ENCODE measurements around the gene IQCM. TPM values are rescaled to one million over a fixed set of nuclear protein-coding genes. Genes with fewer than 3 reads are reported as not detected.

Gene IQCM
- total RNA-seq, 1 donor from 2014 or later: not detected

GRCh38 chr4:149684516-149684915 is 131.1 kb downstream of the IQCM start:
- H3K4me1 ChIP-seq: no peaks in the 10 kb centered on the region
- no peaks in the 10 kb centered on the region for H3K36me3 ChIP-seq
- H3K27ac ChIP-seq: no peak overlapping the region
- H3K4me3 ChIP-seq: no peak overlapping the region
- intact Hi-C loops (cut with DNase I): no loop called here
- no peaks in the 10 kb centered on the region for H3K27me3 ChIP-seq
- H3K9me3 ChIP-seq: no peaks in the 10 kb centered on the region
- DNase-seq (no peak), ATAC-seq (no peak)
- no peak for TF ChIP-seq CTCF (IDR thresholded peaks at IDR 0.05)

DNA sequence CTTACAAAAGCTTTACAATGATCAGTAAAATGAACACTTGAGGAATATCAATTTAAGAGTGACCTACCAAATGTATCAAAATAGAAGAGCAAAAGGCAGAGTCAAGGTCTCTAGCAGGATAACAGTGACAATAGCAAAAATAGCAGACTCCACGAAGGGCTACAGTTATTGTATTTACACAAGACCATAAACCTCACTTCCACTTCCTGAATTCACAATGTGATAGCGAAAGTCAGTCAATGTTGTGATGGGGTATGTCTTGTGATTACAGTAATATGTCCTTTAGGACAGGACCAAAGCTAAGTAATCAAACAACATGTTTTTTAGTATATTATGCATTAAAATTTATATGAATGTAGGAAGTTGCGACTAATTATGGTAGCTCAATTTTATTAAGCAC is 139.6 kb downstream of the IQCM start:
- intact Hi-C loops (cut with DNase I): no loop called here
- no peak overlapping the region for H3K27ac ChIP-seq
- ATAC-seq: no peak

DNA sequence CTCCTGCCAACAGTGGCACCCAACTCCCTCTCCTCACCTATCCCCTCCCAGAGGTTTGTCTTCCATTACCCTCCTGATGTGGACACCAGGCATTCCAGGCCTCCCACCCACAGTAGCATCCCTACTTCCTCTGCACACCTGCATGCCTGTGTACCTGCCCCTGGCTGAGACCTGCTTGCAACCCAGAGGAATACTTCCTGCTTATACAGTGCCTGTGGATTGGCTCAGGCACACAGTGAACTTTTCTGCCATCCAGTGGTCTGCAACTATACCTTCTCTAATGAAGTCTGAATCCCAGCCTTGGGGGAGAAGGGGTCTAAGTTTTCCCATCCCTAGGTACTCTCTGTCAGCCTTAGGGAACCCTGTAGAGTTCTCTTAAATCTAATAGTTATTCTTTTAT is 169.9 kb downstream of the IQCM start:
- Histone ChIP-seq H3K27ac (no peak overlapping the region), H3K4me1 (no peaks in the 10 kb centered on the region), H3K36me3 (no peaks in the 10 kb centered on the region), H3K4me3 (no peak overlapping the region), H3K9me3 (no peaks in the 10 kb centered on the region), H3K27me3 (no peaks in the 10 kb centered on the region)
- TF ChIP-seq CTCF (IDR thresholded peaks at IDR 0.05): no peak
- ATAC-seq: peak; percentile 61
- intact Hi-C loops (cut with DNase I): no loop called here
- DNase-seq: no peak

More for the DNA sequence above, 139.6 kb downstream of the IQCM start:
- no peaks in the 10 kb centered on the region for H3K36me3 ChIP-seq
- no peak for TF ChIP-seq CTCF (IDR thresholded peaks at IDR 0.05)
- no peaks in the 10 kb centered on the region for H3K4me1 ChIP-seq
- H3K27me3 ChIP-seq: no peaks in the 10 kb centered on the region
- peaks cover 6% of the 10 kb centered on the region for H3K9me3 ChIP-seq
- DNase-seq: no peak
- no peak overlapping the region for H3K4me3 ChIP-seq

DNA sequence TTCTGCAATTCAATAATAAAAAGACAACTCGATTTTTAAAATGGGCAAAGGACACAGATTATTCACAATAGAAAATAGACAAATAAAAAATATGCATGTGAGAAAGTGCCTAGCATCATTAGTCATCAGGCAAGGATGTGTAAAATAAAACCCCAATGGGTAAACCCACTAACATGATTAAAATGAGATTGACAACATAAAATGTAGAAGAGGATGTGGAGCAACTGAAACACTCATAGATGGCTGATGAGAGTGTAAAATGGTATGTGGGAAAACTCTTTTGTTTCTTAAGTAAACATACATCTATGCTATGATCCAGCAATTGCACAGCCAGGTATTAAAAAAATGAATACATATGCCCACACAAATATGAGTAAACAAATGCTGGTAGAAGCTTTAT is 177.6 kb downstream of the IQCM start:
- H3K4me1 ChIP-seq: no peaks in the 10 kb centered on the region
- no peaks in the 10 kb centered on the region for H3K9me3 ChIP-seq
- H3K27me3 ChIP-seq: no peaks in the 10 kb centered on the region
- intact Hi-C loops (cut with DNase I): no loop called here
- H3K27ac ChIP-seq: no peak overlapping the region
- ATAC-seq (no peak), DNase-seq (no peak)
- no peak for TF ChIP-seq CTCF (IDR thresholded peaks at IDR 0.05)
- no peaks in the 10 kb centered on the region for H3K36me3 ChIP-seq
- no peak overlapping the region for H3K4me3 ChIP-seq

DNA sequence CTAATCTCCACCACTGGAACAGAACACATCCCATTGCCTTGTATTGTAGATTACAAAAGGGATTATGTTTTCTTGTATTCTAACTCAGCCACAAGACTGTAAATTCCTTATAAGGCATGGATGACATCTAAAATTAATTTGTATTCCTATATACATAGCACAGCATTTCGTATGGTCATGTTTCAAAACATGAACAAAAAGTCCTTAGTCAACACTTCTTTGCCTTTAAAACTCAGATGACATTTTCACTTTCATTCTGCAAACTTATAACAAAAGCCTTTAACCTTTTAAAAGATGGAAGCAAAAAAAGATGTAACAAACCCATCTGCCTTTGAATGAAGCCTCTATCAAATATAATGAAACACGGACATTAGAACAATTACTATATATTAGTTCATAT is 181.3 kb downstream of the IQCM start:
- no peak for TF ChIP-seq CTCF (IDR thresholded peaks at IDR 0.05)
- Histone ChIP-seq H3K9me3 (no peaks in the 10 kb centered on the region), H3K27me3 (no peaks in the 10 kb centered on the region), H3K36me3 (no peaks in the 10 kb centered on the region), H3K4me1 (no peaks in the 10 kb centered on the region), H3K4me3 (no peak overlapping the region), H3K27ac (no peak overlapping the region)
- no peak for ATAC-seq
- intact Hi-C loops (cut with DNase I): no loop called here
- DNase-seq: no peak

DNA sequence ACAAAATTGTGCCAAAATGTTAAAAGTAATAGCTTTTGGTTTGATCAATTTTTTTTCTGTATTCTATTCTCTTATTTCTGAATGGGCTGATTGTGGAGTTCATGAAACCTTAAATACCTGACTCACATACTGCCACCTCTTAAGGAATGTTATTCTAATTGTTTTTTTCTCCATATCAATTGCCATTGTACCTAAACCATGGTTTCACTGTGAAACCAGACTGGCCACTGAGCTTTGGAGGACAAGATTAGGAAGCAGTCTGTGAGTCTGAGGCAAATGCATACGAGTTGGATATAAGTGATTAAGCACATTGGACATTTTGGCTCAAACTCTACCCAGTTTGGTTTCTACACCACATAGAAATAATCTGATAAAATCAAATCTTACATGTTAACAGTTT is 184.0 kb downstream of the IQCM start:
- Histone ChIP-seq H3K36me3 (no peaks in the 10 kb centered on the region), H3K27me3 (no peaks in the 10 kb centered on the region), H3K4me3 (no peak overlapping the region), H3K4me1 (no peaks in the 10 kb centered on the region), H3K27ac (no peak overlapping the region), H3K9me3 (no peaks in the 10 kb centered on the region)
- ATAC-seq: no peak
- TF ChIP-seq CTCF (IDR thresholded peaks at IDR 0.05): no peak
- no peak for DNase-seq
- intact Hi-C loops (cut with DNase I): no loop called here
